Spleen (tissue), 7 donors: ENCODE data around the gene TPM4.

Experiments used
- CTCF ChIP-seq, 11 experiments: fragments of 200-600 bp in 7 of 11; fragments of 450-650 bp in 4 of 11; sonication (generic) in 4 of 11; IDR thresholded peaks in 8 of 11; conservative IDR thresholded peaks in 3 of 11; 1 replicate in 7 of 11; 2 replicates in 4 of 11; pipeline versions ENCODE4 v1.4.0 to v1.8.0; 2016 to 2021; ENCODE audit warnings: antibody characterized with exemption in 11 of 11, inconsistent platforms in 4 of 11, mild to moderate bottlenecking in 1 of 11
- POLR2A ChIP-seq, 3 donors: fragments of 450-650 bp; IDR thresholded peaks; one replicate each; pipeline ENCODE4 v1.5.1; 2017; ENCODE audit warnings: antibody characterized with exemption in 3 of 3, mild to moderate bottlenecking in 1 of 3
- POLR2AphosphoS5 ChIP-seq, 3 donors: sonication (generic); formaldehyde crosslinking; IDR thresholded peaks; one replicate each; pipeline ENCODE4 v1.5.1; 2017; ENCODE audit warnings: antibody characterized with exemption in 3 of 3
- donor health status: DM: no; HTN: no; CAD: no; lungs with moderate emphysema.
- donor health status: DM: no; HTN: no; CAD: no.
- donor health status: DM: no; HTN: no; CAD: no.

GRCh38 chr19:16085115-16085514 lies 8.8 kb downstream of the TPM4 start:
- TF ChIP-seq CTCF (IDR thresholded peaks at IDR 0.05 in 8 of 11, conservative IDR thresholded peaks at IDR 0.05 in 3 of 11): no peak
- TF ChIP-seq POLR2AphosphoS5 (IDR thresholded peaks at IDR 0.05): no peak
- TF ChIP-seq POLR2A (IDR thresholded peaks at IDR 0.05): no peak
